ENCODE data around the gene USO1. TPM values are rescaled to one million over a fixed set of nuclear protein-coding genes. Genes with fewer than 3 reads are reported as not detected.

Gene USO1
- total RNA-seq, 1 donor from 2014 or later: 114 TPM

DNA sequence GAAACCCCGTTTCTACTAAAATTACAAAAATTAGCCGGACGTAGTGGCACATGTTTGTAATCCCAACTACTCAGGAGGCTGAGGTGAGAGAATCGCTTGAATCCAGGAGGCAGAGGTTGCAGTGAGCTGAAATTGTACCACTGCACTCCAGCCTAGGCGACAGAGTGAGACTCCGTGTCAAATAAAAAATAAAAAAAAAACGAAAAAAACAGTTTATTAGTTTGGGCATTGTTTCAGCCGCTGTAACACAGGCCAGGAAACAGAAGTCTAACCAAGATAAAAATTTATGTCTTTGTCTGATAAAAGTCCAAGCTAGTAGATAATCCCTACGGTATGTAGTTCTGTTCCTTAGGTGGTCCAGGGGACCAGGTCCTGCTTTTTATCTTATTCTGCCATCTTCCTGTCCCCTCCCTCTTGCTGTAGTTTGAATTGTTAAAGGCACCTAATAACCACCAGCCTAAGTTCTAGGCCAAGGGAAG, 21.4 kb downstream of the USO1 start:
- H3K27ac Mint-ChIP-seq: no peak overlapping the region

DNA sequence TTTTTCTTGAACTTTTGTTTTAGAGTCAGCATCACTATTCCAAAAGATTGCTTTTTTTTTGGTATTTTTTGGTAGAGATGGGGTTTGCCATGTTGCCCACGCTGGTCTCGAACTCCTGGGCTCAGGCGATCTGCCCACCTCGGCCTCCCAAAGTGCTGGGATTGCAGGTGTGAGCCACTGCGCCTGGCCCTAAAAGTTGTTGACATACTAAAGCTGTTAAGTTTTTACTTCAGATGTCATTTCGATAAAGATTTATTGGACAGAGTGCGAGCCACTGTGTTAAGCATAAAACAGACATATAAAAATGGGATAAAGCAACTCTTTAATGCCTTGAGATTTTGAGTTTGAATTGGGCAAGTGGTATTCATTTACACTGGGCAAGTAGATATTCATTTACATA, 28.3 kb downstream of the USO1 start:
- H3K36me3 ChIP-seq: no peaks in the 10 kb centered on the region
- H3K79me2 ChIP-seq (ENCODE audit: low read depth): peaks cover 18% of the 10 kb centered on the region
- no peaks in the 10 kb centered on the region for H3K27me3 Mint-ChIP-seq (ENCODE audit: insufficient read depth, low read depth)
- H3K9me3 ChIP-seq (ENCODE audit: low read depth): no peaks in the 10 kb centered on the region
- H3K4me1 Mint-ChIP-seq: peaks cover 3% of the 10 kb centered on the region
- H3K9me3 Mint-ChIP-seq: no peaks in the 10 kb centered on the region
- H3K4me1 ChIP-seq: no peaks in the 10 kb centered on the region
- H2AFZ ChIP-seq (replicated peaks): no peak overlapping the region
- TF ChIP-seq EZH2phosphoT487 (IDR thresholded peaks at IDR 0.05): no peak
- TF ChIP-seq, protein P1, sequence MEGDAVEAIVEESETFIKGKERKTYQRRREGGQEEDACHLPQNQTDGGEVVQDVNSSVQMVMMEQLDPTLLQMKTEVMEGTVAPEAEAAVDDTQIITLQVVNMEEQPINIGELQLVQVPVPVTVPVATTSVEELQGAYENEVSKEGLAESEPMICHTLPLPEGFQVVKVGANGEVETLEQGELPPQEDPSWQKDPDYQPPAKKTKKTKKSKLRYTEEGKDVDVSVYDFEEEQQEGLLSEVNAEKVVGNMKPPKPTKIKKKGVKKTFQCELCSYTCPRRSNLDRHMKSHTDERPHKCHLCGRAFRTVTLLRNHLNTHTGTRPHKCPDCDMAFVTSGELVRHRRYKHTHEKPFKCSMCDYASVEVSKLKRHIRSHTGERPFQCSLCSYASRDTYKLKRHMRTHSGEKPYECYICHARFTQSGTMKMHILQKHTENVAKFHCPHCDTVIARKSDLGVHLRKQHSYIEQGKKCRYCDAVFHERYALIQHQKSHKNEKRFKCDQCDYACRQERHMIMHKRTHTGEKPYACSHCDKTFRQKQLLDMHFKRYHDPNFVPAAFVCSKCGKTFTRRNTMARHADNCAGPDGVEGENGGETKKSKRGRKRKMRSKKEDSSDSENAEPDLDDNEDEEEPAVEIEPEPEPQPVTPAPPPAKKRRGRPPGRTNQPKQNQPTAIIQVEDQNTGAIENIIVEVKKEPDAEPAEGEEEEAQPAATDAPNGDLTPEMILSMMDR (IDR thresholded peaks at IDR 0.05): no peak
- no peak for TF ChIP-seq EZH2 (IDR thresholded peaks at IDR 0.05)
- no peak for DNase-seq (ENCODE audit: low spot score)
- no peaks in the 10 kb centered on the region for H3K27me3 ChIP-seq
- no peak overlapping the region for H3K4me3 Mint-ChIP-seq
- no peaks in the 10 kb centered on the region for H3F3A ChIP-seq (ENCODE audit: low read depth)
- no peak overlapping the region for H3K27ac Mint-ChIP-seq
- no peaks in the 10 kb centered on the region for H4K20me1 ChIP-seq (ENCODE audit: low read depth)
- H3K27ac ChIP-seq: no peak overlapping the region
- no peak overlapping the region for H3K4me2 ChIP-seq
- peaks cover 24% of the 10 kb centered on the region for H3K36me3 Mint-ChIP-seq
- H3K9ac ChIP-seq: no peak overlapping the region
- no peak overlapping the region for H3K4me3 ChIP-seq

More for the DNA sequence above, 21.4 kb downstream of the USO1 start:
- Histone ChIP-seq H4K20me1 (ENCODE audit: low read depth) (peaks cover 8% of the 10 kb centered on the region), H3F3A (ENCODE audit: low read depth) (no peaks in the 10 kb centered on the region), H3K27ac (no peak overlapping the region), H3K27me3 (no peaks in the 10 kb centered on the region), H3K9ac (no peak overlapping the region), H3K36me3 (no peaks in the 10 kb centered on the region), H3K79me2 (ENCODE audit: low read depth) (peaks cover 67% of the 10 kb centered on the region), H3K4me2 (no peak overlapping the region), H3K9me3 (ENCODE audit: low read depth) (no peaks in the 10 kb centered on the region), H2AFZ (replicated peaks) (no peak overlapping the region), H3K4me1 (no peaks in the 10 kb centered on the region), H3K4me3 (no peak overlapping the region)
- Mint-ChIP-seq H3K4me1 (no peaks in the 10 kb centered on the region), H3K9me3 (no peaks in the 10 kb centered on the region), H3K36me3 (peaks cover 8% of the 10 kb centered on the region), H3K27me3 (ENCODE audit: insufficient read depth, low read depth) (no peaks in the 10 kb centered on the region), H3K4me3 (no peak overlapping the region)
- TF ChIP-seq EZH2 (IDR thresholded peaks at IDR 0.05): no peak
- no peak for TF ChIP-seq EZH2phosphoT487 (IDR thresholded peaks at IDR 0.05)
- TF ChIP-seq, protein P1 (IDR thresholded peaks at IDR 0.05): no peak
- DNase-seq (ENCODE audit: low spot score): no peak

DNA sequence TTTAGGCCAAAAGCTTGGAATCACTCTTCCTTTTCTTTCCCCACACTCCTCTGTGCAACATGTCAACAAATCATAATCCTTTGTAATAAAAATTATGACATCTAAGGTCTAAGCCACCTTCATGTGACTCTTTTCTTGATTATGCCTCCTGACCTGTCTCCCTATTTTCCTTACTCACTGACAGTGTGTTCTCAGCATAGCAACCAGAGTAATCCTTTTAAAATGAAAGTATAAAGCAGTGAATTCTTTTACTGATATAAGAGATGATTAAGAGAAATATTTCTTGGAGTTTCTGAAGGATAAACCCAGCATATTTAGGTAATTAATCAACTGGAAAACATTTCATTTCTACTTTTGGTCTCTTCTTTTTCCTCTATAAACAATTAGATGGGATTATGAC, 44.7 kb downstream of the USO1 start:
- peaks cover 2% of the 10 kb centered on the region for H3K4me1 Mint-ChIP-seq
- no peak overlapping the region for H3K27ac Mint-ChIP-seq
- peaks cover 15% of the 10 kb centered on the region for H3K36me3 ChIP-seq

More for the DNA sequence above, 44.7 kb downstream of the USO1 start:
- TF ChIP-seq EZH2phosphoT487 (IDR thresholded peaks at IDR 0.05) (no peak), EZH2 (IDR thresholded peaks at IDR 0.05) (no peak)
- TF ChIP-seq, protein P1 (IDR thresholded peaks at IDR 0.05): no peak
- Histone ChIP-seq H3K4me1 (no peaks in the 10 kb centered on the region), H3F3A (ENCODE audit: low read depth) (no peaks in the 10 kb centered on the region), H3K79me2 (ENCODE audit: low read depth) (no peaks in the 10 kb centered on the region), H3K9me3 (ENCODE audit: low read depth) (no peaks in the 10 kb centered on the region), H3K9ac (no peak overlapping the region), H4K20me1 (ENCODE audit: low read depth) (no peaks in the 10 kb centered on the region), H3K27ac (no peak overlapping the region), H3K27me3 (no peaks in the 10 kb centered on the region), H3K4me2 (no peak overlapping the region), H2AFZ (replicated peaks) (no peak overlapping the region), H3K4me3 (no peak overlapping the region)
- no peaks in the 10 kb centered on the region for H3K9me3 Mint-ChIP-seq
- no peaks in the 10 kb centered on the region for H3K27me3 Mint-ChIP-seq (ENCODE audit: insufficient read depth, low read depth)
- H3K4me3 Mint-ChIP-seq: no peak overlapping the region
- DNase-seq (ENCODE audit: low spot score): no peak
- peaks cover 19% of the 10 kb centered on the region for H3K36me3 Mint-ChIP-seq

All from neural progenitor cell (in vitro differentiated cells).